K562 (cell line): ENCODE results near the gene PACSIN1. TPM values are rescaled to one million over a fixed set of nuclear protein-coding genes. Genes with fewer than 3 reads are reported as not detected.

Source experiments
- ATAC-seq: fragments of 200-7000 bp; cut with Tn5 transposase; 3 replicates; pipeline ENCODE4 v1.9.1; 2020; ENCODE audit warnings: moderate library complexity
- BruUV-seq: library from RNA; stranded (reverse); fragments of 400-500 nt; replicated peaks from 2 replicates; lab custom pipeline; 2021; lab: Mats Ljungman, UMichigan
- CTCF ChIA-PET: fragments of 300-600 bp; formaldehyde crosslinking; extraction: SDS; loops from one replicate; lab custom pipeline; 2021; ENCODE audit warnings: low intra/inter-chr PET ratio; lab: Yijun Ruan, JAX
- POLR2A ChIA-PET: fragments of 300-600, 350-650 bp; sonication (Branson Sonifier 250); formaldehyde crosslinking; extraction: SDS; loops from one replicate; lab custom pipeline; 2021; ENCODE audit warnings: antibody characterized with exemption, inconsistent platforms; lab: Yijun Ruan, JAX
- DNase-seq, 4 experiments: peaks; one replicate each; pipeline versions ENCODE4 v3.0.0 to v3.0.0-alpha.2; 2011 to 2018; ENCODE audit warnings: low spot score in 3 of 4, mixed read lengths in 3 of 4; ENCODE audit errors: extremely low read depth in 1 of 4
- FAIRE-seq: peaks from 2 replicates; lab custom pipeline; 2011; peaks lifted over from hg19 to GRCh38; lab: Jason Lieb, UNC
- H2AFZ ChIP-seq: 2 replicates; pipeline ENCODE4 v1.6.0; 2011; ENCODE audit warnings: low read depth, low read length, control low read depth, inconsistent platforms
- H3K27ac ChIP-seq: fragments of 200-600 bp; 3 replicates; pipeline ENCODE4 v1.8.0; 2011; ENCODE audit warnings: low read depth, mild to moderate bottlenecking, control low read depth, inconsistent platforms, low read length, moderate library complexity, mixed read lengths; ENCODE audit errors: extremely low read depth
- H3K27me3 ChIP-seq, 2 experiments: fragments of 300-600 bp in 1 of 2; 2 replicates in 1 of 2; 3 replicates in 1 of 2; pipeline versions ENCODE4 v1.6.0 to v1.8.0; 2011; ENCODE audit warnings: inconsistent platforms in 2 of 2, low read length in 2 of 2, mild to moderate bottlenecking in 1 of 2, mixed read lengths in 1 of 2, moderate library complexity in 1 of 2; ENCODE audit not compliant: control insufficient read depth in 2 of 2, insufficient read depth in 2 of 2
- H3K36me3 ChIP-seq: fragments of 300-600 bp; 3 replicates; pipeline ENCODE4 v1.8.0; 2011; ENCODE audit warnings: mild to moderate bottlenecking, low read length, inconsistent platforms; ENCODE audit not compliant: control insufficient read depth, insufficient read depth
- H3K4me1 ChIP-seq, 2 experiments: fragments of 200-600 bp in 1 of 2; replicated peaks in 1 of 2; 2 replicates in 1 of 2; 3 replicates in 1 of 2; pipeline versions ENCODE4 v1.5.1 to v1.8.0; 2011; ENCODE audit warnings: inconsistent platforms in 2 of 2, low read length in 2 of 2, mild to moderate bottlenecking in 1 of 2, mixed read lengths in 1 of 2, moderate library complexity in 1 of 2; ENCODE audit not compliant: control insufficient read depth in 2 of 2, insufficient read depth in 2 of 2
- H3K4me2 ChIP-seq: 2 replicates; pipeline ENCODE4 v1.6.1; 2011; ENCODE audit warnings: low read length, control low read depth, inconsistent platforms, mixed read lengths; ENCODE audit not compliant: insufficient read depth
- H3K4me3 ChIP-seq: fragments of 200-600 bp; sonication (generic), shearing (Covaris generic); 2 replicates; pipeline ENCODE4 v1.5.1; 2016; ENCODE audit warnings: control low read depth, inconsistent platforms
- H3K79me2 ChIP-seq: fragments of 200-600 bp; 3 replicates; pipeline ENCODE4 v1.8.0; 2011; ENCODE audit warnings: low read length, inconsistent platforms; ENCODE audit not compliant: control insufficient read depth, insufficient read depth
- H3K9ac ChIP-seq, 2 experiments: 2 replicates each; pipeline versions ENCODE4 v1.6.0 to v1.6.1; 2011; ENCODE audit warnings: low read depth in 2 of 2, low read length in 2 of 2, control low read depth in 1 of 2, inconsistent platforms in 1 of 2, mild to moderate bottlenecking in 1 of 2, mixed read lengths in 1 of 2; ENCODE audit not compliant: insufficient read depth in 1 of 2
- H3K9me1 ChIP-seq: one replicate; pipeline ENCODE4 v1.6.0; 2011; ENCODE audit warnings: inconsistent platforms, mild to moderate bottlenecking, low read length, moderate library complexity; ENCODE audit not compliant: control insufficient read depth, insufficient read depth
- H3K9me3 ChIP-seq: replicated peaks from 2 replicates; pipeline ENCODE4 v1.5.1; 2011; ENCODE audit warnings: low read depth, low read length, inconsistent platforms; ENCODE audit not compliant: control insufficient read depth, insufficient read depth
- H4K20me1 ChIP-seq: replicated peaks from 2 replicates; pipeline ENCODE4 v1.6.1; 2011; ENCODE audit warnings: low read length, inconsistent platforms, mixed read lengths; ENCODE audit not compliant: control insufficient read depth, insufficient read depth
- GABPB2 ChIP-seq: fragments of 250-450 bp; sonication (Bioruptor Pico); conservative IDR thresholded peaks from 2 replicates; pipeline ENCODE4 v1.5.1; 2021; ENCODE audit warnings: mild to moderate bottlenecking
- JUND ChIP-seq, 2 experiments: IDR thresholded peaks; 2 replicates in 1 of 2; 3 replicates in 1 of 2; pipeline ENCODE4 v1.6.1; 2011; ENCODE audit warnings: borderline replicate concordance in 2 of 2, low read depth in 2 of 2, low read length in 2 of 2, improper control_type of control experiment in 1 of 2, missing biosample characterization in 1 of 2, missing genetic modification characterization in 1 of 2, missing genetic modification reagents in 1 of 2
- MTF1 ChIP-seq: fragments of 250-450 bp; sonication (Bioruptor Pico); IDR thresholded peaks from 2 replicates; pipeline ENCODE4 v1.9.0; 2021; ENCODE audit warnings: moderate library complexity, mild to moderate bottlenecking, inconsistent platforms, borderline replicate concordance
- MYC ChIP-seq, 2 experiments: fragments of 250-450 bp in 1 of 2; sonication (Bioruptor Pico) in 1 of 2; IDR thresholded peaks; 2 replicates each; pipeline versions ENCODE4 v1.5.1 to v1.6.1; 2012 to 2021; ENCODE audit warnings: low read depth in 2 of 2, borderline replicate concordance in 1 of 2, improper control_type of control experiment in 1 of 2, low read length in 1 of 2, mild to moderate bottlenecking in 1 of 2, moderate library complexity in 1 of 2
- RFX5 ChIP-seq: IDR thresholded peaks from 2 replicates; pipeline ENCODE4 v1.6.1; 2011; ENCODE audit warnings: low read depth, mild to moderate bottlenecking, improper control_type of control experiment, low read length
- STAG1 ChIP-seq: sonication (generic); formaldehyde crosslinking; IDR thresholded peaks from 2 replicates; pipeline ENCODE4 v1.5.0; 2020; ENCODE audit warnings: missing genetic modification reagents, borderline replicate concordance
- XRCC3 ChIP-seq: fragments of 450-650 bp; IDR thresholded peaks from 2 replicates; pipeline ENCODE4 v1.6.1; 2017; ENCODE audit warnings: mild to moderate bottlenecking, moderate library complexity
- ZNF41 ChIP-seq: fragments of 250-450 bp; sonication (Bioruptor Pico); conservative IDR thresholded peaks from 2 replicates; pipeline ENCODE4 v1.4.0; 2020; ENCODE audit warnings: mild to moderate bottlenecking
- ZNF780A ChIP-seq: fragments of 250-450 bp; sonication (Bioruptor Pico); IDR thresholded peaks from 2 replicates; pipeline ENCODE4 v1.5.0; 2021; ENCODE audit warnings: mild to moderate bottlenecking
- WGBS: fragments of 100-300 bp; shearing (Covaris generic); methylation state at CpG from one replicate; pipeline ENCODE4 v1.1.6; 2016; ENCODE audit warnings: low coverage, mixed read lengths; ENCODE audit not compliant: insufficient coverage; ENCODE audit errors: missing lambda C conversion rate; 5-methylcytosine and 5-hydroxymethylcytosine counted together
- in situ Hi-C: fragments of 300-500 bp; cut with MboI; formaldehyde crosslinking; loops from 4 replicates; pipeline ENCODE4 v1.15.0; 2018; ENCODE audit warnings: inconsistent platforms, mixed read lengths
- intact Hi-C: fragments of 100-400 bp; cut with micrococcal nuclease; formaldehyde crosslinking; loops from 2 replicates; pipeline ENCODE4 v1.14.2; 2022
- polyA plus RNA-seq, 8 experiments: library from polyadenylated mRNA; depleted of rRNA in 4 of 8; stranded (reverse) in 5 of 8; unstranded in 3 of 8; fragments of >200 nt; fragmentation: Nextera tagmentation in 2 of 8; fragmentation: Illumina TruSeq in 1 of 8; extraction: Ambion mirVana in 2 of 8; extraction: Trizol in 1 of 8; gene quantifications; 2 replicates each; pipeline versions ENCODE4 v1.2.1 to v1.2.3, GENCODE V29; 2011 to 2014; ENCODE audit warnings: inconsistent platforms in 1 of 8, missing spikeins in 1 of 8
- total RNA-seq, 7 experiments: library from RNA; depleted of rRNA in 6 of 7; stranded (reverse); fragments of >200 nt in 6 of 7; fragmentation: Illumina TruSeq in 2 of 7; extraction: Trizol in 2 of 7; gene quantifications; 2 replicates each; pipeline versions ENCODE4 v1.2.1 to v1.2.3, GENCODE V29; 2011 to 2021; ENCODE audit warnings: low replicate concordance in 1 of 7
- TF ChIP-seq, protein P1 (sequence below): fragments of 450-650 bp; formaldehyde crosslinking; conservative IDR thresholded peaks from 2 replicates; pipeline ENCODE4 v1.4.0; 2022; ENCODE audit warnings: mild to moderate bottlenecking, missing genetic modification characterization
- TF ChIP-seq, protein P2 (sequence below): fragments of 200-800 bp; sonication (Bioruptor generic); IDR thresholded peaks from 2 replicates; pipeline ENCODE4 v1.6.1; 2016; ENCODE audit warnings: missing genetic modification characterization, missing compliant biosample characterization
- TF ChIP-seq, protein P3 (sequence below): sonication (generic); formaldehyde crosslinking; IDR thresholded peaks from 2 replicates; pipeline ENCODE4 v1.8.0; 2022; ENCODE audit warnings: mild to moderate bottlenecking, missing genetic modification reagents

Gene PACSIN1
- total and polyA plus RNA-seq, 9 of the 15 experiments (the other 6 are each of a cell fraction or from before 2014, with no cell fraction given): 0.01 to 1.7 (median 0.45) TPM

DNA sequence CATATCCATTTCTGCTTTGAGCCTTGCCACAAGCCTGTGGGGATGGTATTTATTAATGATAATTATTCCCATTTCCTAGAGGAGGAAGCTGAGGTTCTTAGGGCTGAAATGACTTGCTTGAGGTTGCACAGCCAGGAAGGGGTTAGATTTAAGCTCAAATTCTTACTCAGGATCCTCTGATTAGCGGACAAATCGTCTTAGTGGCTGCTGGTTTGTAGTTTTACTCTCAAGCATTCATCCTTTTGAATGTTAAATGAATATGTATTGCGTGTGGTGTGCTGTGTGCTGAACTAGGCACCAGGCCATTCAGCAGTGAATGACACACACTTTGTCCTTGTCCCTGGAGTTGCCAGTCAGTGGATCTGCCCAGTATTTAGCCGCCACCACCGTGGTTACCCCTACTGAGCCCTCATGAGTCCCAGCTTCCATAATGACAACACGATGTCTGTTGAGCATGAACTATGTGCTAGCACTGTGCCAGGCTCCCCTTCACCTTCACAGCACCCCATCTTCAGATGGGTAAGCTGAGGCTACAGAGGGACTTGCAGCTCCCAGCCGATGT lies 10.0 kb downstream of the PACSIN1 start:
- no peaks in the 10 kb centered on the region for H3K79me2 ChIP-seq
- H3K4me2 ChIP-seq: no peak overlapping the region
- H2AFZ ChIP-seq: no peak overlapping the region
- ChIA-PET POLR2A (interaction anchor here (0.8 to 2.3 kb wide), 7 partner anchors 10 to 400 kb away, joined by 3 to 10 read pairs (median 4); partner anchors contain the start of gene PACSIN1), CTCF (no interaction called here)
- intact Hi-C loops (no loop called here), in situ Hi-C loops (no loop called here)
- DNase-seq (no peak), FAIRE-seq (no peak), ATAC-seq (no peak)
- peaks cover 0 to 4% of the 10 kb centered on the region in 2 experiments; a peak in 4 of 5 replicates for H3K4me1 ChIP-seq
- H3K27ac ChIP-seq: no peak overlapping the region
- no peak overlapping the region for H3K4me3 ChIP-seq
- TF ChIP-seq MTF1 (CRISPR knock-in tag): no peak
- TF ChIP-seq XRCC3: no peak
- no peak for TF ChIP-seq ZNF780A (CRISPR knock-in tag)
- TF ChIP-seq STAG1 (CRISPR knock-in tag): no peak
- TF ChIP-seq, protein P1, sequence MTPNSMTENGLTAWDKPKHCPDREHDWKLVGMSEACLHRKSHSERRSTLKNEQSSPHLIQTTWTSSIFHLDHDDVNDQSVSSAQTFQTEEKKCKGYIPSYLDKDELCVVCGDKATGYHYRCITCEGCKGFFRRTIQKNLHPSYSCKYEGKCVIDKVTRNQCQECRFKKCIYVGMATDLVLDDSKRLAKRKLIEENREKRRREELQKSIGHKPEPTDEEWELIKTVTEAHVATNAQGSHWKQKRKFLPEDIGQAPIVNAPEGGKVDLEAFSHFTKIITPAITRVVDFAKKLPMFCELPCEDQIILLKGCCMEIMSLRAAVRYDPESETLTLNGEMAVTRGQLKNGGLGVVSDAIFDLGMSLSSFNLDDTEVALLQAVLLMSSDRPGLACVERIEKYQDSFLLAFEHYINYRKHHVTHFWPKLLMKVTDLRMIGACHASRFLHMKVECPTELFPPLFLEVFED: no peak
- no peak for TF ChIP-seq JUND (IDR thresholded peaks at IDR 0.05; ENCODE audit: borderline replicate concordance, low read depth, low read length)
- no peak for TF ChIP-seq JUND (tag; IDR thresholded peaks at IDR 0.05; ENCODE audit: borderline replicate concordance, low read depth, low read length)
- TF ChIP-seq ZNF41: no peak
- no peak for TF ChIP-seq MYC (IDR thresholded peaks at IDR 0.05; ENCODE audit: low read depth, low read length)
- no peak for TF ChIP-seq MYC (CRISPR knock-in tag; IDR thresholded peaks at IDR 0.05; ENCODE audit: borderline replicate concordance, low read depth)
- TF ChIP-seq, protein P2, sequence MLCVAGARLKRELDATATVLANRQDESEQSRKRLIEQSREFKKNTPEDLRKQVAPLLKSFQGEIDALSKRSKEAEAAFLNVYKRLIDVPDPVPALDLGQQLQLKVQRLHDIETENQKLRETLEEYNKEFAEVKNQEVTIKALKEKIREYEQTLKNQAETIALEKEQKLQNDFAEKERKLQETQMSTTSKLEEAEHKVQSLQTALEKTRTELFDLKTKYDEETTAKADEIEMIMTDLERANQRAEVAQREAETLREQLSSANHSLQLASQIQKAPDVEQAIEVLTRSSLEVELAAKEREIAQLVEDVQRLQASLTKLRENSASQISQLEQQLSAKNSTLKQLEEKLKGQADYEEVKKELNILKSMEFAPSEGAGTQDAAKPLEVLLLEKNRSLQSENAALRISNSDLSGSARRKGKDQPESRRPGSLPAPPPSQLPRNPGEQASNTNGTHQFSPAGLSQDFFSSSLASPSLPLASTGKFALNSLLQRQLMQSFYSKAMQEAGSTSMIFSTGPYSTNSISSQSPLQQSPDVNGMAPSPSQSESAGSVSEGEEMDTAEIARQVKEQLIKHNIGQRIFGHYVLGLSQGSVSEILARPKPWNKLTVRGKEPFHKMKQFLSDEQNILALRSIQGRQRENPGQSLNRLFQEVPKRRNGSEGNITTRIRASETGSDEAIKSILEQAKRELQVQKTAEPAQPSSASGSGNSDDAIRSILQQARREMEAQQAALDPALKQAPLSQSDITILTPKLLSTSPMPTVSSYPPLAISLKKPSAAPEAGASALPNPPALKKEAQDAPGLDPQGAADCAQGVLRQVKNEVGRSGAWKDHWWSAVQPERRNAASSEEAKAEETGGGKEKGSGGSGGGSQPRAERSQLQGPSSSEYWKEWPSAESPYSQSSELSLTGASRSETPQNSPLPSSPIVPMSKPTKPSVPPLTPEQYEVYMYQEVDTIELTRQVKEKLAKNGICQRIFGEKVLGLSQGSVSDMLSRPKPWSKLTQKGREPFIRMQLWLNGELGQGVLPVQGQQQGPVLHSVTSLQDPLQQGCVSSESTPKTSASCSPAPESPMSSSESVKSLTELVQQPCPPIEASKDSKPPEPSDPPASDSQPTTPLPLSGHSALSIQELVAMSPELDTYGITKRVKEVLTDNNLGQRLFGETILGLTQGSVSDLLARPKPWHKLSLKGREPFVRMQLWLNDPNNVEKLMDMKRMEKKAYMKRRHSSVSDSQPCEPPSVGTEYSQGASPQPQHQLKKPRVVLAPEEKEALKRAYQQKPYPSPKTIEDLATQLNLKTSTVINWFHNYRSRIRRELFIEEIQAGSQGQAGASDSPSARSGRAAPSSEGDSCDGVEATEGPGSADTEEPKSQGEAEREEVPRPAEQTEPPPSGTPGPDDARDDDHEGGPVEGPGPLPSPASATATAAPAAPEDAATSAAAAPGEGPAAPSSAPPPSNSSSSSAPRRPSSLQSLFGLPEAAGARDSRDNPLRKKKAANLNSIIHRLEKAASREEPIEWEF (CRISPR knock-in tag): no peak
- TF ChIP-seq, protein P3, sequence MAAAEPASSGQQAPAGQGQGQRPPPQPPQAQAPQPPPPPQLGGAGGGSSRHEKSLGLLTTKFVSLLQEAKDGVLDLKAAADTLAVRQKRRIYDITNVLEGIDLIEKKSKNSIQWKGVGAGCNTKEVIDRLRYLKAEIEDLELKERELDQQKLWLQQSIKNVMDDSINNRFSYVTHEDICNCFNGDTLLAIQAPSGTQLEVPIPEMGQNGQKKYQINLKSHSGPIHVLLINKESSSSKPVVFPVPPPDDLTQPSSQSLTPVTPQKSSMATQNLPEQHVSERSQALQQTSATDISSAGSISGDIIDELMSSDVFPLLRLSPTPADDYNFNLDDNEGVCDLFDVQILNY (CRISPR knock-in tag): no peak
- no peak for TF ChIP-seq RFX5
- no peak for TF ChIP-seq GABPB2
- H3K36me3 ChIP-seq: no peaks in the 10 kb centered on the region
- no peaks in the 10 kb centered on the region for H3K9me1 ChIP-seq
- 19% methylated on average over 7 of the region's 7 CpGs for WGBS
- no peaks in the 10 kb centered on the region; a peak in 1 of 5 replicates for H3K27me3 ChIP-seq
- no peak overlapping the region; a peak in 1 of 4 replicates for H3K9ac ChIP-seq
- no TSS peak for BruUV-seq
- H4K20me1 ChIP-seq: no peaks in the 10 kb centered on the region
- no peaks in the 10 kb centered on the region for H3K9me3 ChIP-seq
